Right renal cortex interstitium (tissue), 3 donors: ENCODE measurements around the gene PAK5. TPM values are rescaled to one million over a fixed set of nuclear protein-coding genes. Genes with fewer than 3 reads are reported as not detected.

ENCODE experiments used
- DNase-seq, 3 donors: peaks; one replicate each; pipeline ENCODE4 v3.0.0-alpha.2; 2013; ENCODE audit warnings: low read depth in 3 of 3, low spot score in 2 of 3
- polyA plus RNA-seq, 3 donors: library from polyadenylated mRNA; unstranded; fragments of 120-200 nt; gene quantifications; one replicate each; pipeline ENCODE4 v1.2.1, GENCODE V29; 2013; ENCODE audit not compliant: insufficient read length in 3 of 3

Gene PAK5
- polyA plus RNA-seq: under 1 TPM; 0.28 to 0.69 (median 0.49) TPM

- DNase-seq: peak in 2 of 3 donors; percentile 60 to 79
These were observed at the start of gene PAK5 for GRCh38 chr20:9838378-9839295. Gene PAK5, minus strand, starts transcription at chr20:9839076. Its CDS starts 194,748 bp downstream, at chr20:9644328.

GRCh38 chr20:9887706-9888105 is 48.8 kb upstream of the PAK5 start:
- DNase-seq: no peak

GRCh38 chr20:9886227-9886626 is 47.4 kb upstream of the PAK5 start:
- no peak for DNase-seq

GRCh38 chr20:9884666-9885065 is 45.8 kb upstream of the PAK5 start:
- no peak for DNase-seq

- DNase-seq: no peak
These were observed 45.2 kb upstream of the PAK5 start for GRCh38 chr20:9884061-9884460.

GRCh38 chr20:9877932-9878495 is 39.1 kb upstream of the PAK5 start:
- DNase-seq: no peak

GRCh38 chr20:9867196-9867980 is 28.5 kb upstream of the PAK5 start:
- no peak for DNase-seq

GRCh38 chr20:9852566-9852965 is 13.7 kb upstream of the PAK5 start:
- DNase-seq: no peak

GRCh38 chr20:9839626-9840025 is 750 bp upstream of the PAK5 start:
- no peak for DNase-seq

- no peak for DNase-seq
These were observed 870 bp downstream of the PAK5 start for GRCh38 chr20:9838035-9838377.

GRCh38 chr20:9837634-9838033 is 1.2 kb downstream of the PAK5 start:
- DNase-seq: no peak

GRCh38 chr20:9835302-9835701 is 3.6 kb downstream of the PAK5 start:
- no peak for DNase-seq

- no peak for DNase-seq
These were observed 7.8 kb downstream of the PAK5 start for GRCh38 chr20:9831032-9831431.

GRCh38 chr20:9829835-9830234 is 9.0 kb downstream of the PAK5 start:
- DNase-seq: no peak

GRCh38 chr20:9817654-9818053 is 21.2 kb downstream of the PAK5 start:
- DNase-seq: no peak

GRCh38 chr20:9815632-9816031 is 23.2 kb downstream of the PAK5 start:
- DNase-seq: no peak

GRCh38 chr20:9810738-9811137 is 28.1 kb downstream of the PAK5 start:
- no peak for DNase-seq

GRCh38 chr20:9809271-9809670 is 29.6 kb downstream of the PAK5 start:
- no peak for DNase-seq

- DNase-seq: no peak
These were observed 30.7 kb downstream of the PAK5 start for GRCh38 chr20:9808166-9808565.

- no peak for DNase-seq
These were observed 31.7 kb downstream of the PAK5 start for GRCh38 chr20:9807136-9807535.

- DNase-seq: no peak
These were observed 38.5 kb downstream of the PAK5 start for GRCh38 chr20:9800421-9800820.
